GM12878 (cell line): ENCODE results near the gene THRB. TPM values are rescaled to one million over a fixed set of nuclear protein-coding genes. Genes with fewer than 3 reads are reported as not detected.

Source experiments
- ATAC-seq: fragments of 200-7000 bp; cut with Tn5 transposase; 3 replicates; pipeline ENCODE4 v1.9.1; 2020; ENCODE audit warnings: mild to moderate bottlenecking, moderate library complexity
- BruUV-seq: library from RNA; stranded (reverse); fragments of 400-500 nt; replicated peaks from 2 replicates; lab custom pipeline; 2021; lab: Mats Ljungman, UMichigan
- CTCF ChIA-PET: fragments of 300-600 bp; sonication (Branson Sonifier 250); formaldehyde crosslinking; extraction: SDS; loops from one replicate; lab custom pipeline; 2021; ENCODE audit warnings: inconsistent platforms; lab: Yijun Ruan, JAX
- POLR2A ChIA-PET: fragments of 350-600 bp; formaldehyde crosslinking; extraction: SDS; loops from one replicate; lab custom pipeline; 2021; ENCODE audit warnings: inconsistent platforms; lab: Charles Lee
- RAD21 ChIA-PET: fragments of 300-600 bp; sonication (Branson Sonifier 250); formaldehyde crosslinking; loops from one replicate; lab custom pipeline; 2023; ENCODE audit warnings: antibody characterized with exemption; ENCODE audit not compliant: unreplicated experiment; lab: Charles Lee
- SMC1A ChIA-PET: fragments of 300-600 bp; sonication (Branson Sonifier 250); formaldehyde crosslinking; loops from one replicate; lab custom pipeline; 2023; ENCODE audit not compliant: unreplicated experiment, uncharacterized antibody; lab: Charles Lee
- DNase-seq: peaks from one replicate; pipeline ENCODE4 v3.0.0-alpha.2; 2011; ENCODE audit warnings: low read depth, low spot score
- FAIRE-seq: peaks from 3 replicates; lab custom pipeline; 2011; peaks lifted over from hg19 to GRCh38; lab: Jason Lieb, UNC
- H2AFZ ChIP-seq: 2 replicates; pipeline ENCODE4 v1.6.0; 2011; ENCODE audit warnings: low read depth, low read length, control low read depth; ENCODE audit not compliant: control insufficient read depth
- H3K27ac ChIP-seq: 2 replicates; pipeline ENCODE4 v1.5.1; 2011; ENCODE audit warnings: control low read depth; ENCODE audit not compliant: control insufficient read depth, insufficient read depth
- H3K27me3 ChIP-seq, 2 experiments: replicated peaks in 1 of 2; 2 replicates each; pipeline versions ENCODE4 v1.6.0 to v1.6.1; 2011; ENCODE audit warnings: low read length in 1 of 2; ENCODE audit not compliant: control insufficient read depth in 2 of 2, insufficient read depth in 2 of 2
- H3K36me3 ChIP-seq, 2 experiments: 2 replicates each; pipeline ENCODE4 v1.5.1; 2011; ENCODE audit warnings: low read length in 1 of 2; ENCODE audit not compliant: control insufficient read depth in 2 of 2, insufficient read depth in 2 of 2
- H3K4me1 ChIP-seq: 2 replicates; pipeline ENCODE4 v1.6.1; 2011; ENCODE audit warnings: mild to moderate bottlenecking, low read length, moderate library complexity, mixed read lengths; ENCODE audit not compliant: control insufficient read depth, insufficient read depth
- H3K4me2 ChIP-seq: 2 replicates; pipeline ENCODE4 v1.6.0; 2011; ENCODE audit warnings: control low read depth; ENCODE audit not compliant: control insufficient read depth, insufficient read depth
- H3K4me3 ChIP-seq: fragments of 200-600 bp; sonication (generic); 2 replicates; pipeline ENCODE4 v1.5.1; 2016
- H3K79me2 ChIP-seq: 2 replicates; pipeline ENCODE4 v1.6.0; 2011; ENCODE audit warnings: low read length; ENCODE audit not compliant: control insufficient read depth, insufficient read depth
- H3K9ac ChIP-seq: 2 replicates; pipeline ENCODE4 v1.8.0; 2011; ENCODE audit warnings: low read length, control low read depth, mixed read lengths; ENCODE audit not compliant: control insufficient read depth, insufficient read depth
- H3K9me3 ChIP-seq: replicated peaks from 3 replicates; pipeline ENCODE4 v1.5.1; 2011; ENCODE audit warnings: mild to moderate bottlenecking, low read length; ENCODE audit not compliant: control insufficient read depth, insufficient read depth
- H4K20me1 ChIP-seq: 2 replicates; pipeline ENCODE4 v1.6.0; 2011; ENCODE audit not compliant: control insufficient read depth, insufficient read depth
- CBX3 ChIP-seq: fragments of 200-600 bp; sonication (generic); IDR thresholded peaks from 2 replicates; pipeline ENCODE4 v1.6.1; 2016; ENCODE audit warnings: low read depth, borderline replicate concordance
- KDM1A ChIP-seq: fragments of 200-600 bp; sonication (generic); IDR thresholded peaks from 2 replicates; pipeline ENCODE4 v1.6.1; 2016; ENCODE audit warnings: borderline replicate concordance
- MXI1 ChIP-seq: fragments of 150-350 bp; IDR thresholded peaks from 2 replicates; pipeline ENCODE4 v1.6.1; 2011; ENCODE audit warnings: low read depth, mild to moderate bottlenecking, inconsistent platforms, low read length, improper control_type of control experiment
- MYB ChIP-seq: fragments of 150-350 bp; IDR thresholded peaks from 2 replicates; pipeline ENCODE4 v1.6.1; 2014; ENCODE audit warnings: mild to moderate bottlenecking, low read depth, low read length, borderline replicate concordance
- POLR2AphosphoS2 ChIP-seq: IDR thresholded peaks from 2 replicates; pipeline ENCODE4 v1.6.1; 2011; ENCODE audit warnings: low read depth, mild to moderate bottlenecking, low read length, improper control_type of control experiment, moderate library complexity
- POLR2AphosphoS5 ChIP-seq: IDR thresholded peaks from 2 replicates; pipeline ENCODE4 v1.6.1; 2011; ENCODE audit warnings: mild to moderate bottlenecking, low read length, inconsistent platforms
- RB1 ChIP-seq: fragments of 450-650 bp; formaldehyde crosslinking; IDR thresholded peaks from 2 replicates; pipeline ENCODE4 v1.6.1; 2017; ENCODE audit warnings: mild to moderate bottlenecking, borderline replicate concordance
- RBBP5 ChIP-seq: fragments of 200-600 bp; sonication (generic); conservative IDR thresholded peaks from 2 replicates; pipeline ENCODE4 v1.6.1; 2016
- REST ChIP-seq: IDR thresholded peaks from 2 replicates; pipeline ENCODE4 v1.6.1; 2012; ENCODE audit warnings: mild to moderate bottlenecking, low read depth, low read length
- SREBF2 ChIP-seq: IDR thresholded peaks from 2 replicates; pipeline ENCODE4 v1.6.1; 2012; ENCODE audit warnings: mild to moderate bottlenecking, low read length
- ZNF274 ChIP-seq: IDR thresholded peaks from one replicate; pipeline ENCODE4 v1.8.0; 2011; ENCODE audit not compliant: insufficient read length, insufficient read depth
- WGBS: methylation state at CpG from one replicate; pipeline ENCODE4 v1.1.6; 2016; ENCODE audit warnings: low lambda C conversion rate; ENCODE audit not compliant: insufficient replicate concordance, insufficient coverage; ENCODE audit errors: missing lambda C conversion rate; 5-methylcytosine and 5-hydroxymethylcytosine counted together
- in situ Hi-C: fragments of 300-500 bp; cut with MboI; formaldehyde crosslinking; loops from 9 replicates; pipeline ENCODE4 v1.14.3; 2018; ENCODE audit warnings: mixed read lengths
- intact Hi-C: fragments of 100-400 bp; cut with micrococcal nuclease; formaldehyde crosslinking; loops from one replicate; pipeline ENCODE4 v1.14.2; 2022; ENCODE audit not compliant: unreplicated experiment
- polyA plus RNA-seq, 11 experiments: library from polyadenylated mRNA; depleted of rRNA in 4 of 11; unstranded in 6 of 11; stranded (reverse) in 5 of 11; fragments of >200 nt; fragmentation: Nextera tagmentation in 4 of 11; fragmentation: Illumina TruSeq in 1 of 11; extraction: Ambion mirVana in 4 of 11; extraction: Trizol in 1 of 11; gene quantifications; 1 replicate in 1 of 11; 2 replicates in 10 of 11; pipeline versions ENCODE4 v1.2.1 to v1.2.3, GENCODE V29; 2011 to 2016; ENCODE audit warnings: inconsistent platforms in 2 of 11, missing spikeins in 2 of 11, low read depth in 1 of 11
- total RNA-seq, 4 experiments: library from RNA; depleted of rRNA in 3 of 4; stranded (reverse); fragments of >200 nt in 3 of 4; fragmentation: Illumina TruSeq in 1 of 4; extraction: Trizol in 1 of 4; gene quantifications; 2 replicates each; pipeline versions ENCODE4 v1.2.1 to v1.2.3, GENCODE V29; 2013 to 2021

The THRB gene
- total and polyA plus RNA-seq, 10 of the 15 experiments (the other 5 are each of a cell fraction or from before 2014, with no cell fraction given): 0.05 TPM; not detected in 9

DNA sequence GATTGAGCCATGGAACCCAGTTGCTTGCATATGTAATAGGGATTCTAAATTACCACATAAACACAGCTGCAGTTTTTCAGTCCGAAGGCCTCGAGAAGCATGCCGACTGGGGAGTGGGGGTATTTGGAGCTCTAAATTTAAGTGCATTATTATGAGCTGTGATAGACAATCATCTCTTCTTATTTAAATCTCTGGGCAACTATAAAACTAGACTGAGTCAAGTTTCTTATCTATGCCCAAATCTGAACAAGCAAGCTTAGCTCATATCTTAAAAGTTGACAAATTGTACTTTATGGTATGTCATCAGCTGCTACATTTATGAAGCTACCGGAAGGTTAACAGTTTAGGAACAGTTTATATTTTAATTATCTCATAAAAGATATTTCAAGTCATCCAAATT is 19.5 kb upstream of the THRB start:
- intact Hi-C loops: no loop called here

More for the DNA sequence above, 19.5 kb upstream of the THRB start:
- POLR2A ChIA-PET: no interaction called here
- Histone ChIP-seq H2AFZ (no peak overlapping the region), H3K4me1 (no peaks in the 10 kb centered on the region), H4K20me1 (no peaks in the 10 kb centered on the region), H3K79me2 (no peaks in the 10 kb centered on the region), H3K27ac (no peak overlapping the region), H3K4me3 (no peak overlapping the region), H3K36me3 (no peaks in the 10 kb centered on the region), H3K27me3 (peaks cover 0 to 1% of the 10 kb centered on the region in 2 experiments; a peak in 2 of 4 replicates), H3K9ac (no peak overlapping the region), H3K4me2 (no peak overlapping the region), H3K9me3 (no peaks in the 10 kb centered on the region)
- WGBS: 56% methylated on average over 4 of the region's 4 CpGs
- CTCF ChIA-PET: no interaction called here
- no peak for ATAC-seq
- no TSS peak for BruUV-seq
- FAIRE-seq: no peak
- TF ChIP-seq POLR2AphosphoS5 (no peak), REST (no peak), RB1 (no peak), KDM1A (no peak), MYB (no peak), SREBF2 (no peak), ZNF274 (no peak), CBX3 (no peak), RBBP5 (no peak), POLR2AphosphoS2 (no peak), MXI1 (no peak)
- RAD21 ChIA-PET: no interaction called here
- DNase-seq: no peak
- SMC1A ChIA-PET: interaction anchor here (1.0 to 1.2 kb wide), 2 partner anchors 11 to 12 kb away, joined by 3 read pairs; no protein-coding TSS in a partner anchor
- in situ Hi-C loops: no loop called here
